Activated CD8-positive, alpha-beta memory T cell treated with anti-CD3 and anti-CD28 coated beads, Interleukin-2, amount 50 U/mL, for 4 hours (primary cell): ENCODE data around the gene CYP3A5.

Experiments used
- DNase-seq: peaks from one replicate; pipeline ENCODE4 v3.0.0-alpha.2; 2020

The CYP3A5 gene

GRCh38 chr7:99605527-99605926 lies 74.3 kb downstream of the CYP3A5 start:
- no peak for DNase-seq

GRCh38 chr7:99601656-99602310 lies 78.0 kb downstream of the CYP3A5 start:
- DNase-seq: no peak

- DNase-seq: no peak
Observed at GRCh38 chr7:99599836-99600235, 80.0 kb downstream of the CYP3A5 start.
